ENCODE measurements around the gene GLRX5.

- TF ChIP-seq CTCF (conservative IDR thresholded peaks at IDR 0.05 in 1 of 2, IDR thresholded peaks at IDR 0.05 in 1 of 2; ENCODE audit: low read depth in 1 of 2, low read length in 2 of 2) = no peak
- TF ChIP-seq EZH2 (IDR thresholded peaks at IDR 0.05; ENCODE audit: low read length, missing control alignments) = no peak
Observed at GRCh38 chr14:95536671-95537070, 1.8 kb downstream of the GLRX5 start.

Data from fibroblast of lung (primary cell).